ENCODE results near the gene NHERF1. TPM values are rescaled to one million over a fixed set of nuclear protein-coding genes. Genes with fewer than 3 reads are reported as not detected.

The NHERF1 gene
- total RNA-seq, 1 donor from 2014 or later: 33.6 TPM

DNA sequence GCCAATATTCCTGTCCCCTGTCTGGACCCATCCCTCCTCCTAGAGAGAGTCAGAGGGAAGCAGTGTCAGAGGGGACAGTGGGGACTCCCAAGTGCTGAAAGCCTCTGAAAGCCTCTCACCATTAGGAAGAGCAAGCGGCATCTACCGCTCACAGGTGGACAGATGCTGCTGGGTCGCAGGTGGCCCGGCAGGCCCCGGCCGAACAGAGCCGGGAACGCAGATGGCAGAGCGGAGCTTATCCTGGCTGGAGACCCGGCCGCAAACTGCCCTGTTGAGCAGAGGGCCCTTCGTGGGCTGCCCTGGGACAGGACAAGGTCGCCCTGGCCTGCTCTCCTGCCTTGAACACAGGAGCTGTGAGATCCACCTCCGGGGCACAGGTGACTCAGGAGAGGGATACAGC lies 50.7 kb downstream of the NHERF1 start:
- TF ChIP-seq, protein P1, sequence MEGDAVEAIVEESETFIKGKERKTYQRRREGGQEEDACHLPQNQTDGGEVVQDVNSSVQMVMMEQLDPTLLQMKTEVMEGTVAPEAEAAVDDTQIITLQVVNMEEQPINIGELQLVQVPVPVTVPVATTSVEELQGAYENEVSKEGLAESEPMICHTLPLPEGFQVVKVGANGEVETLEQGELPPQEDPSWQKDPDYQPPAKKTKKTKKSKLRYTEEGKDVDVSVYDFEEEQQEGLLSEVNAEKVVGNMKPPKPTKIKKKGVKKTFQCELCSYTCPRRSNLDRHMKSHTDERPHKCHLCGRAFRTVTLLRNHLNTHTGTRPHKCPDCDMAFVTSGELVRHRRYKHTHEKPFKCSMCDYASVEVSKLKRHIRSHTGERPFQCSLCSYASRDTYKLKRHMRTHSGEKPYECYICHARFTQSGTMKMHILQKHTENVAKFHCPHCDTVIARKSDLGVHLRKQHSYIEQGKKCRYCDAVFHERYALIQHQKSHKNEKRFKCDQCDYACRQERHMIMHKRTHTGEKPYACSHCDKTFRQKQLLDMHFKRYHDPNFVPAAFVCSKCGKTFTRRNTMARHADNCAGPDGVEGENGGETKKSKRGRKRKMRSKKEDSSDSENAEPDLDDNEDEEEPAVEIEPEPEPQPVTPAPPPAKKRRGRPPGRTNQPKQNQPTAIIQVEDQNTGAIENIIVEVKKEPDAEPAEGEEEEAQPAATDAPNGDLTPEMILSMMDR (IDR thresholded peaks at IDR 0.05; ENCODE audit: insufficient read depth, low read length, poor library complexity, severe bottlenecking): no peak
- no peaks in the 10 kb centered on the region for H3K36me3 ChIP-seq (ENCODE audit: control insufficient read depth, insufficient read depth, low read length)

DNA sequence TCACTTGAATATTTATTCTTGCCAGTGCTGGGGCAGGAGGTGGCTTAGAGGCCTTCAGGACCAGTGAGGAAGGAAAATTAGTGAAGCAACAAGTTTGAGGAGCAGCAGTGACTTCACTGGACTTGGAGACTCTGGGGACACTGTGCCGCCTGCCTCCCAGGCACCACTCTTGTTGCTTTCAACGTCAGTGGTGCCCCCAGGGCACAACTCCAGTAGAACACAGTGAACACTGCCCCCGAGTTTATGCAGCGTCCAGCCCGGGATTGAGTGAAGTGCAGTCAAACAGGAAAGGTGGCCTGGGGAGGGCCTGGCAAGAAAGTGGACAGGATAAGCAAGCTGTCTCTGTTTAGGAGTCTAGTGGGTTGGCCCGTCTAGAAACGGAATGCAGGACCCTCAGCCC lies 52.1 kb downstream of the NHERF1 start:
- Histone ChIP-seq H3K36me3 (ENCODE audit: control insufficient read depth, insufficient read depth, low read length) (no peaks in the 10 kb centered on the region), H3K27me3 (ENCODE audit: control insufficient read depth, insufficient read depth, low read length) (no peaks in the 10 kb centered on the region), H3K4me3 (ENCODE audit: low read depth, low read length) (no peak overlapping the region)
- TF ChIP-seq, protein P1 (IDR thresholded peaks at IDR 0.05; ENCODE audit: insufficient read depth, low read length, poor library complexity, severe bottlenecking): no peak
- DNase-seq (ENCODE audit: low read depth): no peak

More for the DNA sequence above, 50.7 kb downstream of the NHERF1 start:
- Histone ChIP-seq H3K27me3 (ENCODE audit: control insufficient read depth, insufficient read depth, low read length) (no peaks in the 10 kb centered on the region), H3K4me3 (ENCODE audit: low read depth, low read length) (no peak overlapping the region)
- DNase-seq (ENCODE audit: low read depth): no peak

DNA sequence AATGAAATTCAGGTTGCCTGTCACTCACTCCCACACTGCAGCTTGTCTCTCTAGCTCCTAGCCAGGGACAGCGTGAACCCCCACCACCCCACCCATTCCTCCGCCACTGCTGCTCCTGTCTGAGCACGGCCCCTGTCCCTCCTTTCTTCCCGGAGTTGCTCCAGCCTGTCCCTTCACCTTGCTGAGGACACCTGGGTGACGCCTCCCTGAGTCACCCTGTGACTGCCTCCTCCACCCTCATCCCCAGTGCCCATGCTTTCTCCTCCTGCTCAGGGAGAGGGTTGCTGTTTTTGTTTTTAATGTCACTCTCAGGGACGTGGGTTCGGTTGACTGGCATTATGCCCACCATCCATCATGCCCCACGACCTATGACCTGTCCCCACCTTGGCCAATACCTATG lies 53.5 kb downstream of the NHERF1 start:
- no peak for DNase-seq (ENCODE audit: low read depth)
- Histone ChIP-seq H3K27me3 (ENCODE audit: control insufficient read depth, insufficient read depth, low read length) (no peaks in the 10 kb centered on the region), H3K4me3 (ENCODE audit: low read depth, low read length) (no peak overlapping the region), H3K36me3 (ENCODE audit: control insufficient read depth, insufficient read depth, low read length) (no peaks in the 10 kb centered on the region)
- TF ChIP-seq, protein P1 (IDR thresholded peaks at IDR 0.05; ENCODE audit: insufficient read depth, low read length, poor library complexity, severe bottlenecking): no peak

DNA sequence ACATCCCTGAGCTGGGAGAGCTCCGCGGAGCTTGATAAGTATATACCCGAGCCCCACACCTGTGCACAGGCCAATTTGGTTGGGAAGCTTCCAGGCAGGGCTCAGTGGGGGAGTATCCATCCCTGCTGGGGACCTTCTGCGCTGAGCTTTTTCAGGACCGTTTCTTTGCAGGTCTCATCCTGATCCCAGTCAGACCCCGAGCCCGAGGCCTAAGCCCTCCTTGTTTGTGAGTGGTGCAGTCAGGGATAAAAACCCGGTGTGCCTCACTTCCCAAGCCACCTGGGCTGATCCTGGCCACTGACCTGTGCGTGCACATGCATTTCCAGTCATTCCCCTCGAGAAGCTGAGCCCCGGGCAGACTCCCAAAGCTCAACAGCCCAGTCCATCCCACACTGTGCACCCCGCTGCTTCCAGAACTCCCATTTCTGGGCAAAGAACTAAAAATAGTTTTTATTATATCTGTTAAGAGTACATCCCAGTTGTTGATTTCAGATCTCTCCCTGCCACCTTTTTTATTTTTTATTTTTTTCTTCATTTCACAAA lies 55.0 kb downstream of the NHERF1 start:
- no peaks in the 10 kb centered on the region for H3K36me3 ChIP-seq (ENCODE audit: control insufficient read depth, insufficient read depth, low read length)
- H3K4me3 ChIP-seq (ENCODE audit: low read depth, low read length): no peak overlapping the region
- DNase-seq (ENCODE audit: low read depth): no peak
- peaks cover 6% of the 10 kb centered on the region for H3K27me3 ChIP-seq (ENCODE audit: control insufficient read depth, insufficient read depth, low read length)
- TF ChIP-seq, protein P1 (IDR thresholded peaks at IDR 0.05; ENCODE audit: insufficient read depth, low read length, poor library complexity, severe bottlenecking): no peak

DNA sequence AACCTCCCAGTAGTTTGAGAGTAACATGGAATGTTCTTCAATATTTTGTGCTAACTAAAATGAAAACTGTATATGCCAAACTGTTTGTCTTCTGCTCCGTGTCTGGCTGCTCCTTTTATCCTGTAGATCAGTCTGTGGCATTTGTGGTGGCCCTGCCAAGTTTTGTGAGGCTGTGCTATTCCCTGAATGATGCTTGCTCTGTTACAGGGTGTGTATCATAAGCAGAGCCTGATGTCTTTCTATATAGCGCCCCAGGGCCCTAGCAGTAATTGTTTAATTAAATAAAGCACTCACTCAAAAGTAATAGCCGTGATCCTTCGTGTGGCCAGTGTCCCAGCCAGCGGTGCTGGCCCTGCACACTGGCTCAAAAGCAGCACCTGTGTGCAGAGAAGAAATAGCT lies 55.5 kb downstream of the NHERF1 start:
- H3K36me3 ChIP-seq (ENCODE audit: control insufficient read depth, insufficient read depth, low read length): no peaks in the 10 kb centered on the region
- no peak overlapping the region for H3K4me3 ChIP-seq (ENCODE audit: low read depth, low read length)
- H3K27me3 ChIP-seq (ENCODE audit: control insufficient read depth, insufficient read depth, low read length): peaks cover 9% of the 10 kb centered on the region
- DNase-seq (ENCODE audit: low read depth): no peak
- TF ChIP-seq, protein P1 (IDR thresholded peaks at IDR 0.05; ENCODE audit: insufficient read depth, low read length, poor library complexity, severe bottlenecking): no peak

DNA sequence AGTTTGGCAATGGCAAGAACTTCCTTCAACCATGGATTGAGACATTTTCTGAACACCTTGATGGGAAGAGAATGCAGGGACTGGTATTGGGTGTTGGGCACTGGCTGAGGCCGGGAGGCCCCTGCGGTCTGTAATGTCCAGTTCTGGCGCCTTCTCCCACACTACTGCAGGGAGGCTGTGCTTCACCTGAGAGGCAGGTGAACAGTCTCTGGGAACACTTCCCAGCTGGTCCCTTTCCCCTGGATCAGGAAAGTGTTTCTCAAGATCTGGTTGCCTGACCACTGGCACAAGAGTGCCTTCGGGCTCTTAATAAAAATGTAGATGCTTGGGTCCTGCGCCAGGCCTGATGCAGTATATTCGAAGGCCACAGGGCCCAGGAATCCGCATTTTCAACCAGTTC lies 56.3 kb downstream of the NHERF1 start:
- TF ChIP-seq, protein P1 (IDR thresholded peaks at IDR 0.05; ENCODE audit: insufficient read depth, low read length, poor library complexity, severe bottlenecking): no peak
- no peak for DNase-seq (ENCODE audit: low read depth)
- H3K27me3 ChIP-seq (ENCODE audit: control insufficient read depth, insufficient read depth, low read length): peaks cover 13% of the 10 kb centered on the region
- no peak overlapping the region for H3K4me3 ChIP-seq (ENCODE audit: low read depth, low read length)
- H3K36me3 ChIP-seq (ENCODE audit: control insufficient read depth, insufficient read depth, low read length): no peaks in the 10 kb centered on the region
